Effector memory CD4-positive, alpha-beta T cell (primary cell): ENCODE data around the gene CHPT1.

Experiments
- DNase-seq, 3 donors: peaks; one replicate each; pipeline ENCODE4 v3.0.0-alpha.2; 2020
- H3K27ac ChIP-seq: 2 replicates; pipeline ENCODE4 v1.7.0; 2013; ENCODE audit warnings: mild to moderate bottlenecking, low read length, moderate library complexity; ENCODE audit not compliant: insufficient read depth, poor library complexity, severe bottlenecking
- H3K27me3 ChIP-seq: replicated peaks from 2 replicates; pipeline ENCODE4 v1.7.0; 2013; ENCODE audit warnings: mild to moderate bottlenecking, low read length; ENCODE audit not compliant: insufficient read depth, control insufficient read depth, poor library complexity, severe bottlenecking
- H3K36me3 ChIP-seq: 2 replicates; pipeline ENCODE4 v1.7.0; 2013; ENCODE audit warnings: mild to moderate bottlenecking, low read length, moderate library complexity; ENCODE audit not compliant: control insufficient read depth, insufficient read depth
- H3K4me1 ChIP-seq: 2 replicates; pipeline ENCODE4 v1.7.0; 2013; ENCODE audit warnings: low read length, mild to moderate bottlenecking; ENCODE audit not compliant: control insufficient read depth, insufficient read depth, poor library complexity, severe bottlenecking
- H3K4me3 ChIP-seq: 2 replicates; pipeline ENCODE4 v1.7.0; 2013; ENCODE audit warnings: low read length, low read depth, mild to moderate bottlenecking; ENCODE audit not compliant: insufficient read depth, poor library complexity, severe bottlenecking
- H3K9me3 ChIP-seq: 2 replicates; pipeline ENCODE4 v1.7.0; 2013; ENCODE audit warnings: mild to moderate bottlenecking, low read length, moderate library complexity; ENCODE audit not compliant: control insufficient read depth

CHPT1 gene

GRCh38 chr12:101749657-101750056 lies 52.2 kb downstream of the CHPT1 start:
- no peak for DNase-seq
- no peaks in the 10 kb centered on the region for H3K4me1 ChIP-seq
- H3K36me3 ChIP-seq, result peaks cover 18% of the 10 kb centered on the region

GRCh38 chr12:101750152-101750551 lies 52.7 kb downstream of the CHPT1 start:
- no peak for DNase-seq
- no peaks in the 10 kb centered on the region for H3K27me3 ChIP-seq
- H3K4me1 ChIP-seq, result no peaks in the 10 kb centered on the region
- no peaks in the 10 kb centered on the region for H3K9me3 ChIP-seq
- peaks cover 20% of the 10 kb centered on the region for H3K36me3 ChIP-seq
- no peak overlapping the region for H3K4me3 ChIP-seq
- H3K27ac ChIP-seq, result no peak overlapping the region

More at GRCh38 chr12:101749657-101750056, 52.2 kb downstream of the CHPT1 start:
- Histone ChIP-seq H3K9me3 (no peaks in the 10 kb centered on the region), H3K27ac (no peak overlapping the region), H3K27me3 (no peaks in the 10 kb centered on the region), H3K4me3 (no peak overlapping the region)

DNA sequence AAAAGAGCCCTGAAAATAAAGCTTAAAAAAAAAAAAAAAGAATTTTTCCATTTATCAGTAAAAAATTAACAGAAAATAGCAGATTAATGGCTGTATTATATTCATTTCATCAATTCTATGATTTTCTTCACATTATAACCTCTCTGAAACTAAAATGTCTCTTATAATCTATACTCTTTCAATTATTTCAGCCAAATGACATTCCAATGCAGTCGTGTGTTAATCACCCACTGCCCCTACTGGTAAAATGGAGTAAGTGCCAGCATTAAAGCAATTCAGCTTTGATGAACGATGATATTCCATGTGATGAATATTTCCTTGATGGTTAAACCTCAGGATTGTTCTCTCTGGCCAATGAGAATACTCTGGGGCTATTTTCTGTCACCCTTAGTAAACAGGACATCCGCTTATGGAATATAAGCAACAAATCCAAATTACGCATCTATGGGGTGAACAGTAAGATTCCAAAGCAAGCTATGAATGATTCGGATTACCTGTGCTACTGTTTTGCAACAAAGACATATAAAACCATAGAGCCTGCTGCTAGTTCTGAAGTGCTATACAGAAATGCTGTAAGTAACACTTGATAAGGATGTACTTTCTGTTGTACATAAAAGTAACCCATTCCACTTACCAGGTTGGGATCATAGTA lies 62.1 kb downstream of the CHPT1 start:
- Histone ChIP-seq H3K9me3 (no peaks in the 10 kb centered on the region), H3K27me3 (no peaks in the 10 kb centered on the region), H3K36me3 (peaks cover 21% of the 10 kb centered on the region), H3K4me3 (no peak overlapping the region), H3K4me1 (no peaks in the 10 kb centered on the region), H3K27ac (no peak overlapping the region)
- no peak for DNase-seq

DNA sequence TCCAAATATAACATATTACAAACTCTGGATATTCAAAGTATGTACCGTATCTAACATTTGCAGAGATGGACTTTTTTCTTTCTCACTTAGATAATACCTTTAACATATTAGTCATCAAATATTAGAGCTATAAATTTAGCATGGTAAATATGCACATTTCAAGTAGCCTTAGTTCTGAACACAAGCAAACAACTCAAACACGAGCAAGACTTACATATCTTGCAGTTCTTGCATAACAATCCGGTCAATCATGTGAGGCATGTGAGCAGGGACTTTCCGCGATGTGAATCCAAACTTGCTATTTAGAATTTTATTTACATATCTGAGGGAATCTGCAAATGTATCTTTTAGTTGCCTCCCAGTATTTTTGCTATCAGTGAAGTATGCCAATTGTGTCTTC lies 63.9 kb downstream of the CHPT1 start:
- Histone ChIP-seq H3K9me3 (no peaks in the 10 kb centered on the region), H3K27ac (no peak overlapping the region), H3K4me3 (no peak overlapping the region), H3K4me1 (no peaks in the 10 kb centered on the region), H3K27me3 (no peaks in the 10 kb centered on the region), H3K36me3 (peaks cover 10% of the 10 kb centered on the region)
- DNase-seq, result no peak

- Histone ChIP-seq H3K27me3 (no peaks in the 10 kb centered on the region), H3K27ac (no peak overlapping the region), H3K36me3 (peaks cover 10% of the 10 kb centered on the region), H3K4me3 (no peak overlapping the region), H3K9me3 (no peaks in the 10 kb centered on the region), H3K4me1 (no peaks in the 10 kb centered on the region)
- no peak for DNase-seq
Observed at GRCh38 chr12:101761781-101762180, 64.3 kb downstream of the CHPT1 start.

GRCh38 chr12:101763246-101763931 lies 65.9 kb downstream of the CHPT1 start:
- H3K9me3 ChIP-seq, result no peaks in the 10 kb centered on the region
- DNase-seq, result no peak
- peaks cover 13% of the 10 kb centered on the region for H3K36me3 ChIP-seq
- H3K4me3 ChIP-seq, result no peak overlapping the region
- H3K4me1 ChIP-seq, result no peaks in the 10 kb centered on the region
- H3K27me3 ChIP-seq, result no peaks in the 10 kb centered on the region
- H3K27ac ChIP-seq, result no peak overlapping the region

GRCh38 chr12:101764051-101764792 lies 66.8 kb downstream of the CHPT1 start:
- Histone ChIP-seq H3K36me3 (peaks cover 13% of the 10 kb centered on the region), H3K4me3 (no peak overlapping the region), H3K27me3 (no peaks in the 10 kb centered on the region), H3K9me3 (no peaks in the 10 kb centered on the region), H3K4me1 (no peaks in the 10 kb centered on the region), H3K27ac (no peak overlapping the region)
- DNase-seq, result no peak

- no peak for DNase-seq
- peaks cover 6% of the 10 kb centered on the region for H3K36me3 ChIP-seq
- no peaks in the 10 kb centered on the region for H3K9me3 ChIP-seq
- H3K4me1 ChIP-seq, result no peaks in the 10 kb centered on the region
- no peaks in the 10 kb centered on the region for H3K27me3 ChIP-seq
- H3K4me3 ChIP-seq, result no peak overlapping the region
- H3K27ac ChIP-seq, result no peak overlapping the region
Observed at GRCh38 chr12:101767537-101767936, 70.1 kb downstream of the CHPT1 start.

GRCh38 chr12:101768781-101769180 lies 71.3 kb downstream of the CHPT1 start:
- Histone ChIP-seq H3K4me1 (no peaks in the 10 kb centered on the region), H3K4me3 (no peak overlapping the region), H3K36me3 (peaks cover 6% of the 10 kb centered on the region), H3K9me3 (no peaks in the 10 kb centered on the region), H3K27ac (no peak overlapping the region), H3K27me3 (no peaks in the 10 kb centered on the region)
- DNase-seq, result no peak

DNA sequence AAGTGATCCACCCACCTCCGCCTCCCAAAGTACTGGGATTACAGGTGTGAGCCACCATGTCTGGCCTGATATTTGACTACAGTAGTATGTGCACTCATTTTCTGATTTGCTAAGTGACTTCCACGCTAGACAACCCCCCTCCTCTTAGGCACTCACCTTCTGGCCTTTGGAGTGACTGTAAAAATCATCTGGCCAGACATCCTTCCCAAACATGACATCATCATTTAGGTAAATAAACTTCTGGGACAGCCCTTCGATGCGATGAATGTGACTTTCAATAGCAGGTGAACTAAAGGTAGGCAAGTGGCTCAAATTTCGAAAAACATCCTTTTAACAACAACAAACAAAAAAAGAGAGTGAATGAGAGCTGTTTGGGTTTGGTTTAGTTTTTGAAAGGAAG lies 72.4 kb downstream of the CHPT1 start:
- Histone ChIP-seq H3K9me3 (no peaks in the 10 kb centered on the region), H3K27me3 (no peaks in the 10 kb centered on the region), H3K27ac (no peak overlapping the region), H3K36me3 (peaks cover 6% of the 10 kb centered on the region), H3K4me3 (no peak overlapping the region), H3K4me1 (no peaks in the 10 kb centered on the region)
- DNase-seq, result no peak
